Retinal pigment epithelial cell (primary cell): ENCODE data around the gene CDADC1.

Source experiments
- DNase-seq: peaks from one replicate; pipeline ENCODE4 v3.0.0-alpha.2; 2010; ENCODE audit warnings: low read depth
- H3K4me3 ChIP-seq: 2 replicates; pipeline ENCODE4 v1.5.1; 2011; ENCODE audit warnings: mild to moderate bottlenecking, low read length, control low read depth, moderate library complexity
- TF ChIP-seq, protein P1 (sequence below): conservative IDR thresholded peaks from 2 replicates; pipeline ENCODE4 v1.5.1; 2011; ENCODE audit warnings: low read depth, low read length, control low read depth, inconsistent platforms

The CDADC1 gene

DNA sequence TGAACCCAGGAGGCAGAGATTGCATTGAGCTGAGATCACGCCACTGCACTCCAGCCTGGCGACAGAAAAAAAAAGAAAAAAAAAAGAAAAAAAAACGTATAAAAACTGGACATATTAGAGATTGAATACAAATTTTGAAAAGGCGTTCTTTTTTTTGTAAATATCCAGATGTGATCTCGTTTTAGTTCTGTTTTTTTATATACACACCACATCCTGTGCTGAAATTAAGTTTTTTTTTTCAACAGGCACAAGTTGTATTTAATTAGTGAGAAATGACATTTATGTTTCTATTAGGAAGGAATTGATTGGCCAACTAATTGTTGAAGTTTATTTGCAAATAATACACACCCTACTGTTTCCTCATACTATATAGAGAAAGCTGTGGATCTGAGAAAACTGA, 3.6 kb downstream of the CDADC1 start:
- DNase-seq = no peak
- TF ChIP-seq, protein P1, sequence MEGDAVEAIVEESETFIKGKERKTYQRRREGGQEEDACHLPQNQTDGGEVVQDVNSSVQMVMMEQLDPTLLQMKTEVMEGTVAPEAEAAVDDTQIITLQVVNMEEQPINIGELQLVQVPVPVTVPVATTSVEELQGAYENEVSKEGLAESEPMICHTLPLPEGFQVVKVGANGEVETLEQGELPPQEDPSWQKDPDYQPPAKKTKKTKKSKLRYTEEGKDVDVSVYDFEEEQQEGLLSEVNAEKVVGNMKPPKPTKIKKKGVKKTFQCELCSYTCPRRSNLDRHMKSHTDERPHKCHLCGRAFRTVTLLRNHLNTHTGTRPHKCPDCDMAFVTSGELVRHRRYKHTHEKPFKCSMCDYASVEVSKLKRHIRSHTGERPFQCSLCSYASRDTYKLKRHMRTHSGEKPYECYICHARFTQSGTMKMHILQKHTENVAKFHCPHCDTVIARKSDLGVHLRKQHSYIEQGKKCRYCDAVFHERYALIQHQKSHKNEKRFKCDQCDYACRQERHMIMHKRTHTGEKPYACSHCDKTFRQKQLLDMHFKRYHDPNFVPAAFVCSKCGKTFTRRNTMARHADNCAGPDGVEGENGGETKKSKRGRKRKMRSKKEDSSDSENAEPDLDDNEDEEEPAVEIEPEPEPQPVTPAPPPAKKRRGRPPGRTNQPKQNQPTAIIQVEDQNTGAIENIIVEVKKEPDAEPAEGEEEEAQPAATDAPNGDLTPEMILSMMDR = no peak
- no peak overlapping the region for H3K4me3 ChIP-seq

DNA sequence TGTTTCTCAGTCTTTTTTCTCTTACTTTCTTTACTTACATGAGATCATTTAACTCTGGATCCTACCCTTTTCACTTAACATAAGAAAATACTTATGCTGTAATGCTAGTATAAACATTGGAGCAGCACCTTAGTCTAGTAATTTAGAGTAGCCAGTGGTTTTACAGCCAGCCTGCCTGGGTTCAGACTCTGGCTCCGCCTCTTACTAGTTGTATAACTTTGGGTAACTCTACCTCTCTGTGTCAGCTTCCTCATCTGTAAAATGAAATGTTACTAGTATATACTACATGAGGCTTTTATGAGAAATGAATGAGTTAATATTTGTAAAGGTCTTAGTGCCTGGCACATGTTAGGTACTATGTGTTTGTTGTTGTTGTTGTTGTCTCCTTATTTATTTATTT, 5.6 kb downstream of the CDADC1 start:
- TF ChIP-seq, protein P1 = no peak
- no peak for DNase-seq
- no peak overlapping the region for H3K4me3 ChIP-seq

DNA sequence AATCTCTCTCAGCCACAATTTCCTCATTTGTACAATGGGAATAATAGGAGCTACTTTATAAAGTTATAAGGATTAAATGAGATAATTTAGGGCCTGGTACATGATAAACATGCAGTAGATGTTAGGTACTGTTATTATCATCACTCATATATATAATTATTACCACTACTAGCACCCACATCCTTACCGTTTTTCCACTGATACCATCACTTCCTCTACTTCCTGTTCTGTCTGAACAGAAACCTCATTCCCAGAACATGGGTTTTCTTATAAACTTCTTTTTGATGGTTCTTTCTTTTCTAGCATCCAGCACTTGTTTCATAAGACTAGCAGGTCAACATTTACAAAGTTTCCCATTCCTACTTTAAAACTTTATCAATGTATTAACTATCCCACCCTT, 6.3 kb downstream of the CDADC1 start:
- no peak for DNase-seq
- TF ChIP-seq, protein P1 = no peak
- H3K4me3 ChIP-seq = no peak overlapping the region

DNA sequence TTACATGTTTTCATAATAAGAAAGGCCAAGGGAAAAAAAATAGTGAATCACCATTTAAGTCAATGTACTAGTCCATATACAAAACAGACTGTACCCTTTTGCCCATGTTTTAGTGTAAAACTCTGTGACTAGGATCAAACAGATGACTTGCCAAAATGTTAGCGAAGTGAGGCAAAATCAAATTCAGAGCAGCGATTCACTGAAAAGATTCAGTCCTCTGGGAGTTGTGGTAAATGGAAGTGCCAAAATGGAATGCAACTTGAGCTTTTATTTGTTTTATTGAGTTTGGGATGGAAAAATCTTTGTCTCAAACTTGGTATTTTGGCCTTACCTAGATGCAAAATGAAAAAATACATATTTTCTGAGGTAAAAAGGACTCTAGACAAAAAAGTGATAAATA, 9.1 kb downstream of the CDADC1 start:
- TF ChIP-seq, protein P1 = no peak
- H3K4me3 ChIP-seq = no peak overlapping the region
- no peak for DNase-seq

DNA sequence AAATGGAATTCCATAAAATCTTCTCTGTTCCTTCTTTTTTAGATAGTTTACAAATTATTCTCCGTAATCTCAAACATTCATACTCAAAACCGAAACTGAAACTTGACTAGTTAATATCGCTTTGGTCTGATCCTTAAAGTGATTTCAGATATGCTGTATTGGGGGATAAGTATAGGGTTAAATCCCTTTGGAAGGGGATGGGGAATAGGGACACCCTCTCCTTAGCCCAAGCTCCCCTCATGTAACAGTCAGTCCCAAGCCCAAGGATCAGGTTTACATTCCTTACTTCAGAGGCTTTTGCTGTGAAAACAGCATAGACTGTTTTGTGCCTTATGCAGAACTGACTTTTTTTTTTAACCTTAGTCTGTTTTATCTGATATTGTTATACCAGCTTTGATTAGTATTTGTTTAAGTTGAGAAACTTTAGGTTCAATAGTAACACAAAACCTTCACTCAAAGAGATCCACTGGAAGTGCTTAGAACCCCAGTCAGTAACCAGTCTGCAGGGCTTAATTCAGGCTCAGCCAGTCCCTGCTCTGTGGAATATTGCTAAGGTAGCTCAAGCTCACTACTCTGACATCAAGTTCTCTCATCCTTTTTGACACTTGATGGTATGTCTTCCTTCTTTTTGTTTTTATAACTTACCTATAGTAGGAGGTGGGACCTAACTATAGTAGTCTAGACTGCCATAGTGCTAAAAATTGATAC, 10.5 kb downstream of the CDADC1 start:
- TF ChIP-seq, protein P1 = no peak
- no peak overlapping the region for H3K4me3 ChIP-seq
- no peak for DNase-seq

DNA sequence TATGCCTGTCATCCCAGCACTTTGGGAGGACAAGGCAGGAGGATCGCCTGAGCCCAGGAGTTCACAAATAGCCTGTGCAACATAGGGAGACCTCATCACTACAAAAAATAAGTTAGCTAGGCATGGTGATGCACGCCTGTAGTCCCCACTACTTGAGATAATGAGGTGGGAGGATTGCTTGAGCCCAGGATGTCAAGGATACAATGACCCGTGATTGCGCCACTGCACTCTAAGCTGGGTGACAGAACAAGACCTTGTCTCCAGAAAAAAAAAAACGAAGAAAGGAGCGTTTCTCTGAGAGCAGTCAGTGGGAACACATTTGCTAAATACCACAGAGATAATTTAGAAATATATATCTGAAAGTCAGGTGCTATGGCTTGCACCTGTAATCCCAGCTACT, 11.9 kb downstream of the CDADC1 start:
- no peak for DNase-seq
- TF ChIP-seq, protein P1 = no peak
- H3K4me3 ChIP-seq = no peak overlapping the region

DNA sequence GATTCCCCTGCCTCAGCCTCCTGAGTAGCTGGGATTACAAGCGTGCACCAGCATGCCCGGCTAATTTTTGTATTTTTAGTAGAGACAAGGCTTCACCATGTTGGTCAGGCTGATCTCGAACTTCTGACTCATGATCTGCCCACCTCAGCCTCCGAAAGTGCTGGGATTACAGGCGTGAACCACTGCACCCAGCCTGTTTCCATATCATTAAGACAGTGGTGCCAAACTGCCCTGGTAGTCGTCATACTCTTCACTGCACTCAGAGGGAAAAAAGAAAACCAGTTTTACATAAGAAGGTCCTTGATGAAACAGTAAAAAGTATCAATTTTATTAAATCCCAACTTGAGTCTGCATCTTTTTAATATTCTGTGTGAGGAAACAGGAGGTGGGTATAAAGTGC, 14.9 kb downstream of the CDADC1 start:
- no peak overlapping the region for H3K4me3 ChIP-seq
- DNase-seq = no peak
- TF ChIP-seq, protein P1 = no peak
